GM12892 (cell line): Measurements from ENCODE around the gene COX5A.
A peak's percentile ranks its signal among the peaks of the same experiment; 100 is the strongest.

ENCODE experiments used
- POLR2A ChIP-seq: IDR thresholded peaks from 2 replicates; pipeline ENCODE4 v1.6.1; 2011; ENCODE audit warnings: low read depth, low read length, control low read depth
- TAF1 ChIP-seq: IDR thresholded peaks from 2 replicates; pipeline ENCODE4 v1.6.1; 2011; ENCODE audit warnings: low read depth, mild to moderate bottlenecking, control low read depth, low read length, borderline replicate concordance

- 0 out of 2 replicates have a peak, but pooled peaks have one; percentile 73 for TF ChIP-seq POLR2A
- no peak for TF ChIP-seq TAF1
These were observed 65.2 kb downstream of the COX5A start for GRCh38 chr15:74872702-74873035.
